Measurements from ENCODE around the gene MCTP1. TPM values are rescaled to one million over a fixed set of nuclear protein-coding genes. Genes with fewer than 3 reads are reported as not detected.

MCTP1 gene
- polyA plus RNA-seq, 1 donor, result 7.7 TPM

DNA sequence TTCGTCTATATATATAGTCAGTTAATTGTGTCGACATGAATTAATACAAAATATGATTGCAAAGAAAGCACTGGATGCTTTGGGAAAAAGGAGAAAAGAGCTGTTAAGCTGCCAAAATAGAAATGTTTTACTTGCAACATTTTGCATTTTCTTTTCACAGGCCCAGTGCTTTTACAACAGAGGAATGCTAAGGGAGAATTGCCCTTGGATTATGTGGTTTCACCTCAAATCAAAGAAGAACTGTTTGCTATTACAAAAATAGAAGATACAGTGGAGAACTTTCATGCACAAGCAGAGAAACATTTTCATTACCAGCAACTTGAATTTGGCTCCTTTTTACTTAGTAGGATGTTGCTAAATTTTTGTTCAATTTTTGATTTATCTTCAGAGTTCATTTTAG is 590.2 kb downstream of the MCTP1 start:
- no peak for DNase-seq

GRCh38 chr5:94693845-94694370 is 591.0 kb downstream of the MCTP1 start:
- DNase-seq, result no peak

- peak; percentile 55 for DNase-seq
Observed at GRCh38 chr5:94693043-94693822, 591.7 kb downstream of the MCTP1 start.

DNA sequence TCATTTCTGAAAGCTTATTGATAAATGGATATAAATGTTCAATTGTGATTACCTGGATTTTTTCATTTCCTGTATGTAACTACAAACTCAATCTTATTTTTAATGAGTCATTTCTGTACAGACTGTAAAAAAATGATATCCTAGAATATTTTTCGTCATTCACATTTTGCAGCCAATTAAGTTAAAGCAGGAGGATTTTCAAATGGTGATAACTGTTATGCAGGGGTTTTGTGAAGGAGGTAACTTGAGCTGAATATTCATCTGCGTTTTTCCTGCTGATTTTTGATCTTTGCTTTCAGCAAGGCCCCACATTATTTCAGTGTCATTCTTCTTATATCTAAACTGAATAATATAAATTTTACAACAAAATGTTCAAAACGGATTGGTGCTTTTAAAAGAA is 592.3 kb downstream of the MCTP1 start:
- DNase-seq, result no peak

GRCh38 chr5:94691949-94692348 is 592.9 kb downstream of the MCTP1 start:
- no peak for DNase-seq

DNA sequence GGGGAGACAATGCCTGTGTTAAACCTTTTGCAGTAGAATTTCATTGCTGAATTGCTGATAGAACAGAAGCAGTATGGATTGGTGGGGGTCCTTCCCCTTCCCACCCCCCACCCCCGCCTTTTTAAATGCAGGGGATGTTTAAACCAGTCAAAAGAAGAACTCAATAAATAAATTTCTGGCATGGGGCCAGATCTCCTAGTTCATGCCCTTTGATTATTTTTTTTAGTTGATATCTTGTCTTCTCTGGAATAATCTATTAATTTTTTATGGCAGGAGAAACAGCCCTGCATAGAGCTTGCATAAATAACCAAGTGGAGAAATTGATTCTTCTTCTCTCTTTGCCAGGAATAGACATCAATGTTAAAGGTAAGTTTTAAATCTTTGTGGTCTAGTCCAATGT is 593.6 kb downstream of the MCTP1 start:
- no peak for DNase-seq

DNA sequence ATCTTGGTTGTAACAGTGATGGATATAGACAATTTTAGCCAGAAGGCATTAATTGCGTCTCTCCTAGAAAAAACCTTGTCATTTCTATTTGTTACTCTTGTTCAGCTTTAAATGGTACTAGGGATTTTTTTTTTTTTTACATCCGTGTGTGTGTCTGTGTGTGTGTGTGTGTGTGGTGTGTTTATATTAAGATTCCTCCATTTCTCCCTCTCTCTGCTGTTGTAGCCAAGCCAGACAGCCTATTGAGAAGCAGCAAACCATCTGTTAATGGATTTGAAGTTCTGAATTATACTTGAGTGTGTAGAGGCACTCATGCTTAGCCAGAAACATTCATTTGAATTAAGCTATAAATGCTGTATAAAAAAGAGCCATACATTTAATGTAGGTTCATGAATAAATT is 594.1 kb downstream of the MCTP1 start:
- DNase-seq, result no peak

DNA sequence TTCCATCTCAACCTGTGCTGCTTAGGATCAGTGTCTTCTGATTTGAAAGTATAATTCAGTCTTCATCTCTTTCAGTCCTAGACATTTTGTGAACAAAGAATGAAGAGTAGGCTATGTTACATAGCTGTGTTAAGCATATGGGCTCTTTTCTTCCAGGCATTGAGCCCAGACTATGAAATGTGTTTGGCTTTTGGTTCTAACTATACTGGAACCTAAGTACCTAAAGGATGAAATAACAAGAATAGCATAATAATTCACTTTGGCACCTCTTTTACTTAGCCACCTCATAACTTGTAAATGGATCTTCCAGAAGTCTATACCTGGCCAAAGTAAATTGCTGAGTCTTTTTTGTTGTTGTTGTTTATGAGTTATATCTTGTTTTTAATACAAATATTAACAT is 595.0 kb downstream of the MCTP1 start:
- DNase-seq, result no peak

- DNase-seq, result no peak
Observed at GRCh38 chr5:94682814-94683520, 601.9 kb downstream of the MCTP1 start.

- DNase-seq, result no peak
Observed at GRCh38 chr5:94675965-94676618, 608.8 kb downstream of the MCTP1 start.

GRCh38 chr5:94674490-94675382 is 610.2 kb downstream of the MCTP1 start:
- no peak for DNase-seq

GRCh38 chr5:94672746-94673145 is 612.1 kb downstream of the MCTP1 start:
- DNase-seq, result no peak

DNA sequence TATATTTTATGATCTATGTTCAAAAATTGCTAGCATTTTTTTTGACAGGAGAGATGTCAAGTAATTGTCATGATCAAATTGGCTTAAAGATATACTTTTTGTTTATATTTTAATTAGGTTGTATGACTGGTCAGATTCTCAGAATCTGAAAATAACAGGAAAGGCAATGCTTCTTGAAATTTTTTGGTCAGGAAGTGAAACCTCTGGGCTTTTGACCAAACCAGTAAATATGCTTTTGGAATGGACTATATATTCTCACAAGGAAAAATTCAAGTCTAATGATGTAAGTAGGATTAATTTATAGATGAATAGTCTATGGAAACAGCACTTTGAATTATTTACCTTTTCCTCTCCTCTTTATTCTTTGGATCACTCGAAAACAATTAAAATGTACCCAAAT is 614.2 kb downstream of the MCTP1 start:
- no peak for DNase-seq

DNA sequence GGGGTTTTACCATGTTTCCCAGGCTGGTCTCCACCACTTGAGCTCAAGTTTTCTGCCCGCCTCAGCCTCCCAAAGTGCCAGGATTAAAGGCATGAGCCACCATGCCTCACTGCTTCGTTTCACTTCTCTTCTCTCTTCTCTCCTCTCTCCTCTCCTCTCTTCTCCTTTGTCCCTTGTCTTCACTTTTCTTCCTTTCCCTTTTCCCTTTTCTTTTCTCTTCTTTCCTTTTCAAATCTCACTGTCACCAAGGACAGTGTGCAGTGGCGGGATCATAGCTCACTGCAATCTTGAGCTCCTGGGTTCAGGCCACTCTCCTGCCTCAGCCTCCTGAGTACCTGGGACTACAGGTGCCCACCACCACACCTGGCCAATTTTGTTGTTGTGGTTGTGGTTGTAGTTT is 617.0 kb downstream of the MCTP1 start:
- no peak for DNase-seq

DNA sequence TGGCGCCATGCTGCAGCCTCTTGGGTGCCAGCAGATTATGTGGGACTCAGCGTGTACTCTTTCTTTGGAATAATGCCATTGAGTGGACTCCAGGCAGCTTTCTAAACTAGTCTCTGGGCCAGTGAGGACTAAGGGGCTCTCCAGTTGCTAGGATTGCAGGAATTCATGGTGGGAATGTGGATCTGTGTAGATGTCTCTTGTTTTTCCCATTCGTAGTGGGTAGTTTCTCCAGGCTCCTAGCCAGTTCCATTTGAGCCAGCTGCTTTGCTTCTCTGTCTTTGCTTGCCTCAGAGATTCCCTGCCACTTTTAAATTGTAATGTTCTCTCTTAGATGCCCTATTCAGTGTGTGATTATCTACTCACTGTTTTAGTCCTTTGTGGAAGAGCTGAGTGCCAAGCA is 623.8 kb downstream of the MCTP1 start:
- no peak for DNase-seq

- DNase-seq, result no peak
Observed at GRCh38 chr5:94660506-94660905, 624.4 kb downstream of the MCTP1 start.

GRCh38 chr5:94658272-94658671 is 626.6 kb downstream of the MCTP1 start:
- DNase-seq, result no peak
